ENCODE results near the gene MMADHC.

Gene MMADHC

DNA sequence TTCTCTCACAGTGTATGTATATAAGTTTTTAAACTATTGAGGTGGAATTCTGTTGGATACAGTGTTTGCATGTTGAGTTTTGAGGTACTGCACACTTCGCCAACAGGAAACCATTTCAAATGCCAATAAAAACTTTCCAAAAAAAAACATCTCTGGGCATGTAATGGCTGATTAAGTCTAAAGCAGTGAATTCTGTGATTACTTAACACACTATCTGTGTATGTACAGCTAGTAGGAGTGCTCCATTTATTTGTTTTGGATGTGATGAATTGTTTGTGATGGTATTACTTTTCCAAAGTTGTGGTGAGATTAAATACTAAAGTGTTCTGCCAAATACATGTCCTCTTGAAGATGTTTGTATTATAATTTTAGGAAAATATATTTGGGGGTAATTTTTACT is 31.1 kb downstream of the MMADHC start:
- no peak for DNase-seq (ENCODE audit: low spot score)

DNA sequence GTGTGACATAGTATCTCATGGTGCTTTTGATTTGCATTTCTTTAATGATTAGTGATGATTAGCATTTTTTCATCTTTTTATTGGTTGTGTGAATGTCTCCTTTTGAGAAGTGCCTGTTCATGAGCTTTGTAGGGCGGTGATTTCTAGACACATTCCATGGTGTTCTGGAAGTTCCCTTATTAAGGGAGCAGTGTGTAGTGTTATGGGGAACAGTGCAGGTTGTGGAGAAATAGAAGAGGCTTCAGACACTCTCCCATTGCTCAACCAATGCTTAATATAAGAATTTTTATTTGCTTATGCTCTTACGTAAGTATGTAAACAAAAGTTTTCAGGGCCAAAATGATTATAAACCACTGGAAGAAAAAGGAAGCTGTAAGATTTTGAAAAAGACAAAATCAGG is 34.7 kb downstream of the MMADHC start:
- no peak for DNase-seq (ENCODE audit: low spot score)

DNA sequence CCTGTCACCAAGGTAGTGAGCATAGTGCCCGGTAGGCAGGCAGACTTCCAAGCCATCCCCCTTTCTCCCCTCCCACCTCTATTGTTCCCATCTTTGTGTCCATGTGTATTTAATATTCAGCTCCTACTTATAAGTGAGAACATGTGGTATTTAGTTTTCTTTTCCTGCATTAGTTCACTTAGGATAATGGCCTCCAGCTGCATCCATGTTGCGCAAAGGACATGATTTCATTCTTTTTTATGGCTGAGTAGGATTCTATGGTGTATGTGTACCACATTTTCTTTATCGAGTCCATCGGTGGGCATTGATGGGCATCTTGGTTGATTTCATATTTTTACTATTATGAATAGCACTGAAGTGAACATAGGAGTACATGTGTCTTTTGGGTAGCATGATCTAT is 35.3 kb downstream of the MMADHC start:
- no peak for DNase-seq (ENCODE audit: low spot score)

DNA sequence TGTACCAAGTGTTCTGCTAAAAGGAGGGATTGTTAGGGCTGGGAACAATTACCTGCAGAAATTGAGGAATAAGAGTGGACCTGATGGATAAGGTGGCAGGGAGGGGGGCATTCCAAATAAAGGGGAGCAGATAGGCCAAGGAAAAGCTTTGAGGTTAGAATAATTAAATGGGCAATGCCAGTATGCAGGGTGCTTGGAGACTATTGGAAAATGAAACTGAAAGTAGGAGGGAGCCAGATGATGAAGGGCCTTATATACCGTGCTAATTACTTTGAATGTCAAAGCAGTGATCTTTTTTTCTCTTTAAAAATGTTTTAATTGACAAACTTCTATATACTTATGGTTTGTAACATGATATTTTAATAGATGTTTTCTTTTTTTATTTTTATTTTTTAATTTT is 42.9 kb downstream of the MMADHC start:
- DNase-seq (ENCODE audit: low spot score) = no peak

DNA sequence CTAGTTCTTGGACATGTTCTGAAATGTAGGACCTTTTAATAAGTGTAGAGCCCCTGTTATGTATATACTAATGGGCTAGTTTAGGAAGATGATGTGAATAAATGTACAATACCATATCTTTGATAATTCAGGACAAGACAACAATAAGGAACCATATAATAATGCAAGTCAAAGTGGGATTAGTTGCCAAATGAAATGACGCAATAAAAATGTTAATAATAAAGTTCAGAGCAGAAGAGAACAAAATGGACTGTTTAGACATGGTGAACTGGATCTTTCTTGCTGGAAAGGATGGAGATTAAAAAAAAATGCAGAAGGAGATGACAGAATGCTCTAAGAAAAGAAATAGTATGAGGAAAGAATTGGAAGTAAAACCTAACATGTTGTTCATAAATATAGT is 43.7 kb downstream of the MMADHC start:
- no peak for DNase-seq (ENCODE audit: low spot score)

DNA sequence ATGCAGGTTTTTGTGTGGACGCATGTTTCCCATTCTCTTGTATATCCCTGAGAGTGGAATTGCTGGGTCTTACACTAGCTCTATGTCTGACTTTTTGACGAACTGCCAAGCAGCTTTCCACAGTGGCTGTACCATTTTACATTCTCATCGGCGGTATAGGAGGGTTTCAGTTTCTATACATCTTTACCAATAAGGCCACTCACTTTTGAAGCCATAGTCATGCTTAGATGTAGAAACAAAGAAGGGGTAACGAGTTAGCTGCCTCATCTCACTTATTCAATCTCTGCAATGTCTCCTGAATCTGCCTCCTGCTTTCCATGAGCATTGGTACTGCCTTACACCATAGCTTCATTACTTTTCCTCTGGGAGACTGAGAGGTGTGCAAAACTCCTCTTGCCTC is 47.4 kb downstream of the MMADHC start:
- no peak for DNase-seq (ENCODE audit: low spot score)

DNA sequence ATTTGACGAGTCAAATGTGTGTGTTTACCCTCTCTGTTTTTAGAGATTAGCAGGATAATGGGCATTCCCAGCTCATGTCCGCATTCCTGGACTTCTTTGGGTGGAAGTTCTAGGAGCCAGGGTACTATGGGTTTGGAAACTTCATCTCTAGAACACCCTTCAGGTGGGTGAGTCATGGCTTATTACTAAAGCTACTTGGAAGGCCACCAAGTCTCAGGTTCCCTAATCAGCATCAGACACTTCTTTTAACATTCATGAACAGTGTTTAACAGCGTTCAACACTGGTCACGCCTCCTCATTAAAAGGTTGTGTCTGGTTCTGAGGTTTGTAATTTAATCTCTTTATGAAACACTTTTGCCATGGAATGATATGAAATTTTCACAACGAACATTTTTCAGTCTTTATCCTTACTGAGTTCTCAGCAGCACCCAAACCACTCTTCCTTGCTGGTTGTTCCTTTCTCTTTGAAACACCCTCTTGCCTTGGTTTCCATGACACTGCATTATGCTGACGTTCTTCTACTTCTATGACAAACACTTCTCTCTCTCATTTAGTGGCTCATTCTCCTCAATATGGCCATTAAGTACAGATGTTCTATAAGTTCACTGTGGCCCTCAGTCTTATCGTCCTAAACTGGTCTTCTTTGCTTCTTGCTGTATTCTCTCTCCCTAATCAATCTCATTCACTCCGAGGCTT is 49.3 kb downstream of the MMADHC start:
- no peak for DNase-seq (ENCODE audit: low spot score)

DNA sequence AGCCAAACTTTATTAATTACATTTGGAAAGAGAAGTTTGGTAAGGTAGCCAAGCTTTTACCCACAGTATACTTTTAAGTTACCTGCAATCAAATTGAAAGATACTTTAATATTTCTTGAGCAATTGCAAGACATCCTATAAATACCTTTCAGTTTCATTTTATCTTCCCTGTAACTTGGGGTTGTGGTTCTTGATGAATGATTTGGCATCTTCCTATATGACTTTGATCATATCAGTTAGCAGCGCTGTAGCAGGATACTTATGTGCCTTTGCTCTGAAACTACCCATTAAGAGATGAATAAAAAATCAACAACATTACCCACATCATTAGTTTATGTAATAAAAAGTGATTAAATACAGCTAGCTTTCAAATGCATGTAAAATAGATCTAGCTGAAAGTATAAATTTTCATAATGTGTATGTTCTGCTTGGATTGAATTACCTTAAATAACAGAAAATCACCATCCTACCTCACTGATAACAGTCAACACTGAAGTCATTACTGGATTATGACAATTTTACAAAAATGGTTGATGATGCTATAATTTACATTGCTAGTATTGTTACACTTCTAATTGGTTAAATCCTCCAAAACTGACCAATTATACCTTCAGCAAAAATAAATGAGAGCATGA is 50.4 kb downstream of the MMADHC start:
- DNase-seq (ENCODE audit: low spot score) = no peak

DNA sequence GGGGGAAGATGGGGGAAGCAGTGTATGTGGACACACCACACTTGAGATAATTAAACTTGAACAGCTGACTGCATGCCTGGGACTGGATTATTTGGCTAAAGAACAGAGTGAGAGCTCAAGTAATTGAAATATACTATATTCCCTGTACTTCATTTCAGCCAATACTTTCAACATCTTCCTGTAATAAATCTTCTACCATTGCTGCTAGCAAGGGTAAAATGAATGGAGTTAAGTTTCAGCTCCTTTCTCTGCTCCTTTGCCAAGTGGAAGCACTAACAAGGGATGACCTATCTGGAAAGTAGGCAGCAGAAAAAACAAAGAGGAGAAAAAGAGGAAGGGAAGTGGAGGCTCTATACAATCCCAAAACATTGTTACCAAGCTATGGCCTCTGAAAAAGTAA is 50.9 kb downstream of the MMADHC start:
- no peak for DNase-seq (ENCODE audit: low spot score)

DNA sequence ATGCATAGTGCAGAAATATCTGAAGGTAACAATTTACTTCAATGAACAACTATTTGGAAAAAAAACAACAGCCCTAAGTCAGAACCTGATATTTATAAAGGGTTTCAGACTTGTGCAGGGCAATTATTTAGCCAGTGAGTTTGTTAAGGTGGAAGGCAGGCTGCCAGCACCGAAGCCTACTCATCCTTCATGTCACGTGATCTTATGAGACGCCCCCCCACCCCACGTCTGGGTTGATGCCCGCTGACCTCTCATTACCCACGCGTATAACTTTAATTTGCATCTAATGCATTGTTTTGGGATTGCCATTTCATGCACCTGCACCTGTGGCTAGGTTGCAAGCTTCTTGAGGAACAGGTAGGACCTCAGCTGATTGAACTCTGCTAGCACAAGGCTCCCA is 52.9 kb downstream of the MMADHC start:
- no peak for DNase-seq (ENCODE audit: low spot score)

DNA sequence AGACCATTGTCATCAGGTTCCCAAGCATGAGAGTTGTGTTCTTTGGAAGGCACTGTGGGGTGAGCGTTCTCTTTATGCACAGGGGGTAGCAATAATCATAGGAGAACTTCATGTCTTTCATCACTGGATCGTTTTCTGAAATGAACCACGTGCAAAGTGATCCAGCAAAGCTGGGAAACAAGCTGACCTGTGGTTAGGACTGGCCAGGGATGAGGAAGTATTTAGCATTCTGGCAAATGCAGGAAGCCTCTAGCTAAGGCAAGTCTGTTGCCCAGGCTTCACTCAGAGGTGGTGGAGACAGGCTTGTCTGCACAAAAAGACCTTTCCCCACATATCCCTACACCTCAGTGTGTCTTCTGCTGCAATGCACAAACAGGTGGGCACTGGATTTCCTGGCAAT is 58.6 kb downstream of the MMADHC start:
- no peak for DNase-seq (ENCODE audit: low spot score)

DNA sequence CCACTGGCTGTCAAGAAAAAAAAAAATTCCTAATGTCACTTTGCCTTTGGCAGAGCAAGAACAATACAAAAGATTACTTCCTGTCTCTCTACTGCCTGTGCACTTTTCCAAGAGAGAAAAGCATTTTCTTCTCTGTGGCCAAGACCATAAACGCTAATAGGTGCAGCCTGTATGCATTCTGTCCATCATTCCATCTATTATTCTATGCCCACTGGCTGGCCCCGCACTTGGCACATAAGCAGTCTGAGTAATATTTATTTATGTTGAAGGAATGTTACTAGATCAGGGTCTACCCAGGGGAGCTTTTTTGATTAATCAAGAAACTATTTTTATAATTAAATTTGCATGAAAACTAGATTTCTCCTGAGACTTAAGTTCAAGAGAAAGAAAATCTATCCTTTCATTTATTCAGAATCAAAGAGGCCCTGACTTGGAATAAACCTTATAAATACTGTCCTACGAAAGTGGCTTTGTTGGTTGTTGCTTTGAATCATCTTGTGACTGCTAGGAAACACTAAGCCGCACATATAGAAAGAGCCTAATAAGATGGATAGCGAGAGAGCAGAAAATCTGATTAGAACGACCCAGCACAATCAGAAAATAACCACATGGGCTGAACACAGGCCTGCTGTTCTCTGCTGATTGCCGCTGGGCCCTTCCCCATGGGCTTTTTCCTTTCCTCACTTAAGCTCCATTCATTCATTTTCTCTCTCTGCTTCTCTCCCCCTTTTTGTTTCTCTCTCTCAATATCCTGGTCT is 59.4 kb downstream of the MMADHC start:
- no peak for DNase-seq (ENCODE audit: low spot score)

DNA sequence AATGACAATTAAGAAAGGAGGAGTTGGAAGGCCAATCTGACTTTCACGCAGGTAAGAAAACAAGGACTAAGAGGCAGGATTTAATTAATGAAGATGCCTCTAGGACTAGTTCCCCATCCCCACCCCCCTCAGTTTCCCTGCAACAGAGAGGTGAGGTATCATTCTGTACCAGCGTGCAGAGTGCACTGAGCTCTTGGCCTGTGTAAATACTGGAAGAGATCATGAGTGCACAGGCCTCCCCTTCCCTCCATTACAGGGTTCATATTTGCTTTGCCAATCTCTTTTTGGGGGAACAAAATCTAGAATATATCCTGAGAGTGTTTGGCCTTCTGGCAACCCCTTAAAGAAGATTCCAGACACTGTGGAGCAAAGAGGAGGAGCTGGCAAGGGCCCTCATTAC is 60.9 kb downstream of the MMADHC start:
- no peak for DNase-seq (ENCODE audit: low spot score)

DNA sequence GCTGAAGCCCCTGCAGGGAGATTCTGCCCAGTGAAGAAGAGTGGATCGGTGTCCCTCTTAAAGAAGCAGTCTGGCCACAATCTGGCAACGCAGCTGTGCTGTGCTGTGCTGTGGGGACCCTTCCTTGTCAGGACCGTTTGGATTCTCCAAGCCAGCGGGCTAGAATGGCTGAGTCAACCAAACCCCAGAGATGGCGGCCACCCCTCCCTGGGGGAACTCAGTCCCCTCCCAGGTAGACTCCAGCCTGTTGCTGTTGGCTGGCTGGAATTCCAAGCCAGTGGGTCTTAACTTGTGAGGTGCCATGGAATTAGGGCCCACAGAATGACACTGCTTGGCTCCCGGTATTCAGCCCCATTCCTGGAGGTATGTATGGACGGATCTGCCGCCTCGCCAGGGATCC is 62.3 kb downstream of the MMADHC start:
- DNase-seq (ENCODE audit: low spot score) = no peak

All from hematopoietic multipotent progenitor cell treated with erythropoietin and hydrocortisone succinate and interleukin-3 and kit ligand, for 17 days (in vitro differentiated cells).